Heart right ventricle (tissue), 16 donors: ENCODE measurements around the gene CCNE1. TPM values are rescaled to one million over a fixed set of nuclear protein-coding genes. Genes with fewer than 3 reads are reported as not detected.

Experiments
- ATAC-seq, 8 donors: fragments of 200-7000 bp; cut with Tn5 transposase; one replicate each; pipeline ENCODE4 v1.9.1; 2020; ENCODE audit warnings: mild to moderate bottlenecking in 8 of 8, moderate library complexity in 8 of 8, moderate number of reproducible peaks in 1 of 8
- DNase-seq, 2 donors: peaks; one replicate each; pipeline ENCODE4 v3.0.0-alpha.2; 2020
- H3K27ac ChIP-seq, 10 donors: fragments of 200-600 bp; sonication (generic) in 2 of 10; one replicate each; pipeline versions ENCODE4 v1.5.0 to v1.8.0; 2020 to 2022; ENCODE audit warnings: mild to moderate bottlenecking in 3 of 10
- H3K27me3 ChIP-seq, 7 donors: fragments of 200-600 bp; one replicate each; pipeline ENCODE4 v1.8.0; 2021 to 2022; ENCODE audit warnings: mild to moderate bottlenecking in 2 of 7
- H3K36me3 ChIP-seq, 9 donors: fragments of 200-600 bp; sonication (generic) in 1 of 9; one replicate each; pipeline versions ENCODE4 v1.5.0 to v1.8.0; 2020 to 2022; ENCODE audit warnings: mild to moderate bottlenecking in 2 of 9
- H3K4me1 ChIP-seq, 9 donors: fragments of 200-600 bp; sonication (generic) in 1 of 9; one replicate each; pipeline versions ENCODE4 v1.5.0 to v1.8.0; 2020 to 2022; ENCODE audit warnings: mild to moderate bottlenecking in 4 of 9
- H3K4me3 ChIP-seq, 10 donors: fragments of 200-600 bp; sonication (generic) in 2 of 10; one replicate each; pipeline versions ENCODE4 v1.5.0 to v1.8.0; 2020 to 2022; ENCODE audit warnings: mild to moderate bottlenecking in 7 of 10, moderate library complexity in 2 of 10
- H3K9me3 ChIP-seq, 11 donors: fragments of 200-600 bp in 10 of 11; sonication (generic) in 2 of 11; one replicate each; pipeline versions ENCODE4 v1.5.0 to v1.8.0; 2013 to 2022; ENCODE audit warnings: mild to moderate bottlenecking in 2 of 11, control low read depth in 1 of 11, moderate library complexity in 1 of 11
- CTCF ChIP-seq, 9 donors: fragments of 200-600 bp; sonication (generic) in 2 of 9; IDR thresholded peaks; one replicate each; pipeline versions ENCODE4 v1.5.0 to v1.8.0; 2021 to 2022; ENCODE audit warnings: antibody characterized with exemption in 9 of 9, mild to moderate bottlenecking in 5 of 9, moderate library complexity in 1 of 9
- WGBS, 2 donors: extraction: QIAGEN DNeasy Blood & Tissue Kit; methylation state at CpG; one replicate each; pipeline ENCODE4 v1.1.7; 2013; ENCODE audit warnings: inconsistent platforms in 1 of 2; 5-methylcytosine and 5-hydroxymethylcytosine counted together
- intact Hi-C, 10 donors: fragments of 100-400 bp; cut with DNase I; formaldehyde crosslinking; loops; one replicate each; pipeline versions ENCODE4 v1.11.1 to v1.14.2; 2022
- long read RNA-seq, 3 donors: library from polyadenylated mRNA; unstranded; transcript quantifications; one replicate each; pipeline ENCODE4 v2.0.0, GENCODE V29; 2020 to 2021
- polyA plus RNA-seq, 2 donors: library from polyadenylated mRNA; stranded (reverse); fragments of 200-250 nt; gene quantifications; one replicate each; pipeline ENCODE4 v1.2.3, GENCODE V29; 2013
- total RNA-seq, 10 donors: library from RNA; stranded (reverse); fragmentation: NEBNext Ultra II Directional in 3 of 10; extraction: Animal tissue kit (Norgen Biotek cat#: 25700) in 3 of 10; gene quantifications; one replicate each; pipeline versions ENCODE4 v1.2.1 to v1.2.4, GENCODE V29; 2021 to 2023
- donor health status: Arrhythmogenic right ventricular cardiomyopathy.
- donor health status: ischemic (EF 13 %, LVEDD 7.1; RV severe dilation, severe dysfunction).
- donor health status: healthy with polysubstance abuse.
- donor health status: DM: no; HTN: yes; CAD: no.
- donor health status: DM: no; HTN: no; CAD: no.
- donor health status: ischemic (EF 25% LVEDD 6.9; RV normal size, moderate dysfunction).
- donor health status: ischemic (EF 25% LVEDD 5.7; RV mildly dilated, moderate dysfunction).
- donor health status: healthy.
- donor health status: DM: yes; HTN: yes; CAD: no.
- donor health status: Ischemic cardiomyopathy.
- donor health status: ischemic (EF 35%, LVEDD 5.7; RV mildly dilated, moderate dysfunction).
- donor health status: nonischemic (EF 11% LVEDD 7.7; RV severe dilation, severe dysfunction).
- donor health status: DM: yes; HTN: yes; CAD: no.
- donor health status: PGD.
- donor health status: ischemic (EF 29% LVEDD 5.4; RV normal size, mild dysfunction).
- donor health status: nonischemic (EF 23%, LVEDD 6.1; RV moderate dilation, normal function).

Gene CCNE1
- total RNA-seq (1 to 10 TPM; 1.4 to 4.0 (median 2.7) TPM), polyA plus RNA-seq (1 to 10 TPM; 1.8 to 2.1 TPM)
- long read RNA-seq, donor 1, partial matches to known transcripts: 0 of 7 reads
- long read RNA-seq, donor 1, other reads (novel, unspliced or antisense): 4 of 7 reads
- long read RNA-seq, donor 2, partial matches to known transcripts: 0 of 3 reads
- long read RNA-seq, donor 2, other reads (novel, unspliced or antisense): 3 of 3 reads
- long read RNA-seq, donor 3, partial matches to known transcripts: 0 of 3 reads
- long read RNA-seq, donor 3, other reads (novel, unspliced or antisense): 1 of 3 reads

DNA sequence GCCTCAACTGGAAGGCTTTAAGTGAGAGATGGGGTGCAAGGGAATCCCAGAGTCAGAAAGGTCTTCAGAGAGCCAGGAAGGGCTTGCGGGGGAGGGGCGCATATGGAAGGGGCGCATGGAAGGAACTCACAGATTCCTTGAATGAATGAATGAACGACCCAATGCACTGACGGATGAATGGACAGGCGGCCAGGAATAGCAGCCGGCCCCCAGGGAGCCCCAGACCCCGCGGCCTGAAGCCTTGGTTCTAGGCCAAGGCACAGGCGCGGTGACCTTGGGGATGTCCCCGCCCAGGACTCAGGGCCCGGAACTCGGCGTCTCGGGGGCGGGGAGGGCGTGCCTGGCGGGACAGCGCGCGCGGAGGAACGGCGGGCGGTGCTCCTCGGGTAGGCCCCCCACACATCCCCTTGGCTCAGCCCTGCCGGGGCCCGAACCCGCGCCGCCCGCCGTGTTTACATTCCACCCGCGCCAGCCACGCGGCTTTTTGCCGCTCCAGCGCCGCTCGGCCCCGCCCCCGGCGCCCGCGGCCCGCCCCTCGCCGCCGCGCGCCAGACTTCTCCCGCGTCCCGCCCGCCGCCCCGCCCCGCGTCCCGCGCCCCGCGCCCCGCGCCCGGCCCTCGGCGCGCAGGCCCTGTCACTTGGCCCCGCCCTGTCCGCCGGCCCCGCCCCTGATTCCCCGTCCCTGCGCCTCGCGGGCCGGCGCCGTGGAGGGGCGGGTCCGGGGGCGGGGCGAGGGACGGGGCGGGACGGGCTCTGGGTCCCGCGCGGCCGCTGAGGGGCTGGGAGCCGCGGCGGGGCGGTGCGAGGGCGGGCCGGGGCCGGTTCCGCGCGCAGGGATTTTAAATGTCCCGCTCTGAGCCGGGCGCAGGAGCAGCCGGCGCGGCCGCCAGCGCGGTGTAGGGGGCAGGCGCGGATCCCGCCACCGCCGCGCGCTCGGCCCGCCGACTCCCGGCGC, at the start of gene CCNE1:
TSS of gene CCNE1 (plus strand) at position 867 of the 955 bp plus-strand sequence. CDS start 565 bp downstream, outside the sequence.
- Histone ChIP-seq H3K9me3 (no peaks in the 10 kb centered on the region), H3K4me3 (peak within 1 kb of the TSS; percentile 35 to 66 (median 58)), H3K4me1 (peaks cover 0 to 15% (median 8%) of the 10 kb centered on the region in 9 donors), H3K27me3 (no peaks in the 10 kb centered on the region), H3K27ac (peak within 1 kb of the TSS in 8 of 10 donors; percentile 35 to 77 (median 75)), H3K36me3 (no peaks in the 10 kb centered on the region)
- 2 to 4% methylated on average over 44 to 125 of the region's 125 CpGs for WGBS, 2 donors
- peak; percentile 95 to 97 for DNase-seq
- TF ChIP-seq CTCF (IDR thresholded peaks at IDR 0.05): no peak
- peak; percentile 96 to 99 (median 98) for ATAC-seq
- intact Hi-C loops: loop anchor here in 6 of 10 donors (2.0 to 10.0 kb wide), 4 partner anchors 31 to 133 kb away; partner anchors contain the start of gene URI1 (in 1 of the 6)

DNA sequence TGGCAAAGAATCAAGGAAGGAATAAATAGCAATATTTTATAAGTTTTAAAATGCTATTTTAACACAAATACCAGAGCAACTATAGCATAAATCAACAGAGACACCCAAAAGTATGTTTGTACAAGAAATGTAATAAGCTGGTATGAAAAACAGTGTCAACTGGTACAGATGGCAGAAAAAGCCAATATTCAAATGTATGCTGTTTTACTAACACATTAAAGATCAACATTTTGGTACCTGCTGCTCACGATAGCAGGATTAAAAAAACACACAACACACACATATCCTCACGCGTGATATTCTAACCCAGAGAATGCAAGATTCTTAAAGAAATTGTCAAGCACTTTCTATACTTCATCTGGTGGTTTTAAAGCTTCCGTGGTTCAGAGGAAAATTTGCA, 48.6 kb upstream of the CCNE1 start:
- DNase-seq: no peak
- H3K27ac ChIP-seq: no peak overlapping the region
- H3K4me1 ChIP-seq: peaks cover 0 to 7% (median 0%) of the 10 kb centered on the region in 9 donors
- no peaks in the 10 kb centered on the region for H3K36me3 ChIP-seq
- H3K9me3 ChIP-seq: no peaks in the 10 kb centered on the region
- no peak overlapping the region for H3K4me3 ChIP-seq
- no peak for TF ChIP-seq CTCF (IDR thresholded peaks at IDR 0.05)
- peaks cover 0 to 36% (median 9%) of the 10 kb centered on the region in 7 donors for H3K27me3 ChIP-seq
- no peak for ATAC-seq
- WGBS, 2 donors: 82 to 84% methylated on average over 4 of the region's 4 CpGs
- intact Hi-C loops: loop anchor here in 1 of 10 donors (5.0 kb wide), 1 partner anchor 109 kb away; no protein-coding TSS in a partner anchor

DNA sequence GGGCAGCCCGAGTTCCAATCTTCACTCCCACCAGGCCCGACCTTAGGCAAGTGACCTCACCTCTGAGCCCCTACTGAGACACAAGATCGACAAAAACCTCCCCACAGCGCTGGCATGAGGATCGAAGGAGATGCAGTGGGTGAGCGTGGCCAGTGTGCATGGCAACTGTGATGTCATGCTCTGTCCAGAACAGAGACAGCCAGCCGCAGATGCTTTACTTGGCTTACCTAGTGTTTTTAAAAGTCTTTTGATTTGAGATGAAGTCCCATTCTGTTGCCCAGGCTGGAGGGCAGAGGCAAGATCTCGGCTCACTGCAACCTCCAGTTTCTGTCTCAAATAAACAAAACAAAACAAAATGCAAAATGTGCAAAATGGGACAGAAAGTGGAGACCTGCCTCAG, 47.4 kb upstream of the CCNE1 start:
- intact Hi-C loops: loop anchor here in 1 of 10 donors (5.0 kb wide), 1 partner anchor 108 kb away; no protein-coding TSS in a partner anchor
- no peaks in the 10 kb centered on the region for H3K9me3 ChIP-seq
- peaks cover 0 to 7% (median 0%) of the 10 kb centered on the region in 9 donors for H3K4me1 ChIP-seq
- H3K36me3 ChIP-seq: no peaks in the 10 kb centered on the region
- ATAC-seq (no peak), DNase-seq (no peak)
- WGBS, 2 donors: 86 to 88% methylated on average over 8 of the region's 8 CpGs
- no peak overlapping the region for H3K4me3 ChIP-seq
- no peak overlapping the region for H3K27ac ChIP-seq
- TF ChIP-seq CTCF (IDR thresholded peaks at IDR 0.05): no peak
- H3K27me3 ChIP-seq: peaks cover 0 to 36% (median 9%) of the 10 kb centered on the region in 7 donors

- H3K27me3 ChIP-seq: peaks cover 0 to 30% (median 2%) of the 10 kb centered on the region in 7 donors
- WGBS, 2 donors: 27 to 37% methylated on average over 3 of the region's 3 CpGs
- no peaks in the 10 kb centered on the region for H3K4me1 ChIP-seq
- no peak for TF ChIP-seq CTCF (IDR thresholded peaks at IDR 0.05)
- H3K27ac ChIP-seq: no peak overlapping the region
- ATAC-seq (no peak), DNase-seq (no peak)
- H3K9me3 ChIP-seq: no peaks in the 10 kb centered on the region
- intact Hi-C loops: no loop called here
- no peak overlapping the region for H3K4me3 ChIP-seq
- no peaks in the 10 kb centered on the region for H3K36me3 ChIP-seq
Observed at GRCh38 chr19:29766100-29766499, 45.7 kb upstream of the CCNE1 start.
